Right lobe of liver (tissue), 6 donors: ENCODE results near the gene CNOT3. TPM values are rescaled to one million over a fixed set of nuclear protein-coding genes. Genes with fewer than 3 reads are reported as not detected.

Source experiments
- ATAC-seq, 4 donors: fragments of 200-7000 bp; cut with Tn5 transposase; one replicate each; pipeline ENCODE4 v1.9.1; 2020; ENCODE audit warnings: mild to moderate bottlenecking in 4 of 4, moderate library complexity in 4 of 4
- DNase-seq, 3 donors: peaks; one replicate each; pipeline ENCODE4 v3.0.0-alpha.2; 2020
- H3K27ac ChIP-seq, 3 donors: fragments of 200-600 bp; one replicate each; pipeline ENCODE4 v1.8.0; 2022
- H3K27me3 ChIP-seq, 2 donors: fragments of 200-600 bp; one replicate each; pipeline ENCODE4 v1.8.0; 2022
- H3K36me3 ChIP-seq, 4 donors: fragments of 200-600 bp; sonication (generic) in 1 of 4; one replicate each; pipeline versions ENCODE4 v1.5.1 to v1.8.0; 2017 to 2022; ENCODE audit warnings: control low read depth in 1 of 4
- H3K4me1 ChIP-seq, 4 donors: fragments of 200-600 bp; sonication (generic) in 1 of 4; one replicate each; pipeline versions ENCODE4 v1.5.1 to v1.8.0; 2017 to 2022; ENCODE audit warnings: control low read depth in 1 of 4
- H3K4me3 ChIP-seq, 3 donors: fragments of 200-600 bp; one replicate each; pipeline ENCODE4 v1.8.0; 2022
- H3K9me3 ChIP-seq, 4 donors: fragments of 200-600 bp; sonication (generic) in 1 of 4; one replicate each; pipeline versions ENCODE4 v1.5.1 to v1.8.0; 2017 to 2022; ENCODE audit warnings: control low read depth in 1 of 4
- CTCF ChIP-seq, 4 donors: fragments of 200-600 bp in 3 of 4; fragments of 450-650 bp in 1 of 4; IDR thresholded peaks; one replicate each; pipeline versions ENCODE4 v1.5.1 to v1.8.0; 2016 to 2022; ENCODE audit warnings: antibody characterized with exemption in 4 of 4, mild to moderate bottlenecking in 2 of 4
- POLR2A ChIP-seq: fragments of 450-650 bp; IDR thresholded peaks from one replicate; pipeline ENCODE4 v1.6.1; 2017; ENCODE audit warnings: antibody characterized with exemption, mild to moderate bottlenecking
- WGBS: methylation state at CpG from one replicate; pipeline ENCODE4 v1.1.6; 2018; ENCODE audit warnings: low coverage, low lambda C conversion rate; ENCODE audit not compliant: insufficient coverage; ENCODE audit errors: missing lambda C conversion rate; 5-methylcytosine and 5-hydroxymethylcytosine counted together
- intact Hi-C, 2 donors: fragments of 100-400 bp; cut with DNase I; formaldehyde crosslinking; loops; one replicate each; pipeline versions ENCODE4 v1.11.2 to v1.14.1; 2022
- total RNA-seq, 6 experiments: library from RNA; depleted of rRNA in 2 of 6; stranded (reverse); fragments of >200 nt in 2 of 6; fragmentation: NEBNext Ultra II Directional in 3 of 6; extraction: Animal tissue kit (Norgen Biotek cat#: 25700) in 3 of 6; gene quantifications; one replicate each; pipeline versions ENCODE4 v1.1.0 to v1.2.4, GENCODE V29; 2016 to 2023
- donor health status: DM: no; HTN: yes; CAD: no.
- donor health status: DM: no; HTN: no; CAD: no.
- donor health status: DM: no; HTN: no; CAD: no.
- donor health status: DM: no; HTN: yes; CAD: no.
- donor health status: DM: no; HTN: yes; CAD: no.

Gene CNOT3
- total RNA-seq, 6 experiments from 2014 or later: 7.1 to 21.6 (median 15.5) TPM

- ATAC-seq (peak; percentile 72 to 83 (median 76)), DNase-seq (peak; percentile 100)
- no peaks in the 10 kb centered on the region for H3K9me3 ChIP-seq
- H3K4me1 ChIP-seq: peaks cover 0 to 10% (median 3%) of the 10 kb centered on the region in 4 donors
- peak; percentile 76 for TF ChIP-seq POLR2A
- no peak for TF ChIP-seq CTCF (IDR thresholded peaks at IDR 0.05)
- H3K27ac ChIP-seq: peak overlapping the region; percentile 96 to 97 (median 96)
- intact Hi-C loops: no loop called here
- peak overlapping the region; percentile 89 to 91 (median 90) for H3K4me3 ChIP-seq
- H3K27me3 ChIP-seq: no peaks in the 10 kb centered on the region
- WGBS: 0% methylated on average over 15 of the region's 65 CpGs
- H3K36me3 ChIP-seq: peaks cover 0 to 25% (median 12%) of the 10 kb centered on the region in 4 donors
These were observed 52.4 kb downstream of the CNOT3 start for GRCh38 chr19:54189735-54190502.

- Histone ChIP-seq H3K9me3 (no peaks in the 10 kb centered on the region), H3K27me3 (no peaks in the 10 kb centered on the region), H3K27ac (peak overlapping the region; percentile 96 to 97 (median 96)), H3K4me3 (peak overlapping the region; percentile 89 to 91 (median 90)), H3K4me1 (peaks cover 0 to 10% (median 3%) of the 10 kb centered on the region in 4 donors), H3K36me3 (peaks cover 0 to 25% (median 12%) of the 10 kb centered on the region in 4 donors)
- ATAC-seq (peak; percentile 67 to 78 (median 72)), DNase-seq (peak; percentile 100)
- intact Hi-C loops: no loop called here
- TF ChIP-seq CTCF (IDR thresholded peaks at IDR 0.05): no peak
- no peak for TF ChIP-seq POLR2A
- 0% methylated on average over 4 of the region's 56 CpGs for WGBS
These were observed 53.0 kb downstream of the CNOT3 start for GRCh38 chr19:54190503-54191010.

- TF ChIP-seq POLR2A: peak; percentile 67
- TF ChIP-seq CTCF (IDR thresholded peaks at IDR 0.05): no peak
- Histone ChIP-seq H3K27ac (peak within 1 kb of the TSS; percentile 96 to 97 (median 96)), H3K36me3 (peaks cover 0 to 25% (median 12%) of the 10 kb centered on the region in 4 donors), H3K4me1 (peaks cover 0 to 11% (median 4%) of the 10 kb centered on the region in 4 donors), H3K4me3 (peak within 1 kb of the TSS; percentile 89 to 91 (median 90)), H3K27me3 (no peaks in the 10 kb centered on the region), H3K9me3 (no peaks in the 10 kb centered on the region)
- 0% methylated on average over 11 of the region's 77 CpGs for WGBS
- intact Hi-C loops: no loop called here
- DNase-seq: peak; percentile 93
- ATAC-seq: peak; percentile 38 to 55 (median 46)
These were observed 53.6 kb downstream of the CNOT3 start, which contains the start of gene TSEN34 for GRCh38 chr19:54191011-54191810. TSEN34 (plus strand) TSS chr19:54191308; CDS start chr19:54191365, 57 bp downstream.

- Histone ChIP-seq H3K9me3 (no peaks in the 10 kb centered on the region), H3K4me3 (peak overlapping the region; percentile 89 to 91 (median 90)), H3K4me1 (peaks cover 0 to 18% (median 7%) of the 10 kb centered on the region in 4 donors), H3K27ac (peak overlapping the region; percentile 96 to 97 (median 96)), H3K36me3 (peaks cover 0 to 25% (median 12%) of the 10 kb centered on the region in 4 donors), H3K27me3 (no peaks in the 10 kb centered on the region)
- ATAC-seq (no peak), DNase-seq (peak in 1 of 3 donors; percentile 61)
- TF ChIP-seq CTCF (IDR thresholded peaks at IDR 0.05) (no peak), POLR2A (no peak)
- 37% methylated on average over 6 of the region's 19 CpGs for WGBS
- intact Hi-C loops: no loop called here
These were observed 54.4 kb downstream of the CNOT3 start for GRCh38 chr19:54191811-54192453.
